Activated CD4-positive, alpha-beta T cell treated with anti-CD3 and anti-CD28 coated beads, Interleukin-10, Interleukin-2, amounts not matched to agents 100 ng/mL and 50 ng/mL, durations not matched to agents 16 hours and 8 hours (primary cell): ENCODE data around the gene DHRS4.

Experiments
- DNase-seq: peaks from one replicate; pipeline ENCODE4 v3.0.0-alpha.2; 2020

Gene DHRS4

GRCh38 chr14:23953464-23954278, at the start of gene DHRS4:
TSS of gene DHRS4 (plus strand) at chr14:23953770. CDS start at chr14:23953789, 19 bp downstream.
- DNase-seq, result peak; percentile 90

GRCh38 chr14:23910101-23910875, 43.3 kb upstream of the DHRS4 start:
- peak; percentile 28 for DNase-seq

GRCh38 chr14:23910876-23911210, 42.7 kb upstream of the DHRS4 start:
- no peak for DNase-seq

GRCh38 chr14:23915559-23915958, 38.0 kb upstream of the DHRS4 start:
- no peak for DNase-seq

- DNase-seq, result no peak
Observed at GRCh38 chr14:23916004-23916403, 37.6 kb upstream of the DHRS4 start.

GRCh38 chr14:23916446-23916845, 37.1 kb upstream of the DHRS4 start:
- DNase-seq, result no peak

GRCh38 chr14:23922545-23922944, 31.0 kb upstream of the DHRS4 start:
- DNase-seq, result no peak

- DNase-seq, result no peak
Observed at GRCh38 chr14:23925523-23926075, 28.0 kb upstream of the DHRS4 start.

GRCh38 chr14:23926543-23926942, 27.0 kb upstream of the DHRS4 start:
- DNase-seq, result no peak

GRCh38 chr14:23929136-23929535, 24.4 kb upstream of the DHRS4 start:
- DNase-seq, result no peak

GRCh38 chr14:23929822-23930294, 23.7 kb upstream of the DHRS4 start:
- DNase-seq, result peak; percentile 84

- no peak for DNase-seq
Observed at GRCh38 chr14:23930742-23931141, 22.8 kb upstream of the DHRS4 start.

- no peak for DNase-seq
Observed at GRCh38 chr14:23931721-23932289, 21.8 kb upstream of the DHRS4 start.

- no peak for DNase-seq
Observed at GRCh38 chr14:23932639-23933038, 20.9 kb upstream of the DHRS4 start.

GRCh38 chr14:23933108-23933741, 20.3 kb upstream of the DHRS4 start:
- DNase-seq, result no peak

GRCh38 chr14:23933742-23934128, 19.8 kb upstream of the DHRS4 start:
- no peak for DNase-seq

GRCh38 chr14:23935158-23935557, 18.4 kb upstream of the DHRS4 start:
- DNase-seq, result no peak

GRCh38 chr14:23936084-23936829, 17.3 kb upstream of the DHRS4 start:
- DNase-seq, result no peak

GRCh38 chr14:23937203-23937602, 16.4 kb upstream of the DHRS4 start:
- DNase-seq, result no peak

- no peak for DNase-seq
Observed at GRCh38 chr14:23938823-23939222, 14.7 kb upstream of the DHRS4 start.

- DNase-seq, result no peak
Observed at GRCh38 chr14:23939607-23940326, 13.8 kb upstream of the DHRS4 start.

GRCh38 chr14:23941230-23941629, 12.3 kb upstream of the DHRS4 start:
- no peak for DNase-seq
